NOMO-1 treated with dmso at 0.1 percent for 144 hours (cell line): ENCODE data around the gene DPYD.

Source experiments
- DNase-seq: peaks from one replicate; lab custom pipeline; 2025; ENCODE audit not compliant: unreplicated experiment; lab: John Stamatoyannopoulos, UW

Gene DPYD

DNA sequence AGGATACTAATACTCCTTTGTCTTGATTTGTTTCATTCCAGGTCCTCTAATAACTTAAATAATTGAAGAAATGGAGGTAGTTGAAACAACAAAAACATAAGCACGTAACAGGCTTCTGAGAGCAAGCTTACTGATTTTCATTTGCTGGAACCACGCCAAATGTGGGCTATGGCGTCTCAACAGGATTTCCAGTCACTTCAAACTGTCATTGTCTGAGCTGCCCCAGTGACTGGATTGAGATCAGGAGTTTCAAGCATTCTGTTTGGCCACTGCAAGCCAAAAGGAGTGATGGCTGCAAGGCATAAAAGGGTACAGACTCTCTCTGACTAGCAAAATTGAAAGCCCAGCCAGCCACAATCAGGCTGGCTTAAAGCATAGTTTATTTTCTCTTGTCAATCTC lies 289.9 kb downstream of the DPYD start:
- DNase-seq = no peak

DNA sequence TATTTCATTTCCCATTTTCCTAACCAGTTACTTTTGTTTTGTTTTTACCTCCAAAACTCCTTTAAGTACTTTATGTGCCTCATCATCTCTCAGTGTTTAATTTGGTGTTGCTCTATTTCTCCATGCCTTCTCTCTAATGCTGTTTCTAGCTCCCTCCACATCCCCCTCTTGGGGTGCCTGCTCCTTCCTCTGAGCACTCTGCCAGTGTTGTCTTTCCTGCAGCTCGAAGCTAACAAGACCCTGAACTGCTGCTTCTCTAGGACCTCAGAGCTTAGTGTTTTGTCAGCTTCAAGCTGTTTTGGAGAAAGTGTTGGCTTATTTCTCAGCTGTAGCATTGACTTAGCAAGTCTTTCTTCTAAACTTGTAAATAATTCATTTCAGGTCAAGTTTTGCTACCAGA lies 290.6 kb downstream of the DPYD start:
- DNase-seq = no peak

DNA sequence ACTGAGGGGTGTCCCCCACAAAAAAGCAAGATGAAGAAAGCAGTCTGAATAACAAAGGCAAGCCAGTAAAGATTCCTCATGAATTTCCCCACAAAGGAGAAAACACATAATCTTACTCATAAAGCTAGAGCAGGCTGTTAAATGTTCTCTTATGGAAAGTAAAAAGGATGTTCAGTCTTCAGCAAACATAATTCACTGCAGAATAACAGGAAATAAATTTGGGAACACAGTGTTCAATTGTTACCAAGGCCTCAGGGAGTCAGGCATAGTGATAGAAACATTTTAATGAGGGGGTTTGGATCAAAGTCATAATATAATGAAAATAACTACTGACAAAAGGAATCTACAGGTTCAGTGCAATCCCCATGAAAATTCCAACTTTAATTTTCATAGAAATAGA lies 297.6 kb downstream of the DPYD start:
- DNase-seq = no peak

- DNase-seq = no peak
Measured at GRCh38 chr1:97621955-97622354, 298.9 kb downstream of the DPYD start.

DNA sequence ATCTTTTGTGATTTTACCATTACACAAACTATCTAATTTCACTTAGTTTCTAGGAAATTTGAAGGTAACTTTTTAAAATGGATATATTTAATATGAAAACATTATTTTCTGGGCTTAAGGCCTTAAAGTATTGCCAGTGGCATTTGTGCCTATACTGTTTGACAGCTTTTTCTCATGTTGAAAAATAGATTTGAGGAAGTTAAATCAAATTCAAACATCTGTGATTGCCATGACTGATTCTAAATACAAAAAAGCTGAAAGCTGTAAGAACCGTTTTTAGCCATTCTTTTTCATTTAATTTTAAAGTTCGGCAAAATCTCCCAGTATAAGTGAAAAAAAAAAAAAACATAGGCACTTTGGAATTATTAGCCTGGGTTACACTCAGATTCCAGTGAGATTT lies 301.1 kb downstream of the DPYD start:
- no peak for DNase-seq

GRCh38 chr1:97610748-97611147 lies 310.1 kb downstream of the DPYD start:
- DNase-seq = no peak

- DNase-seq = no peak
Measured at GRCh38 chr1:97610102-97610501, 310.7 kb downstream of the DPYD start.

GRCh38 chr1:97608272-97608671 lies 312.6 kb downstream of the DPYD start:
- DNase-seq = no peak

- no peak for DNase-seq
Measured at GRCh38 chr1:97603776-97604175, 317.1 kb downstream of the DPYD start.

DNA sequence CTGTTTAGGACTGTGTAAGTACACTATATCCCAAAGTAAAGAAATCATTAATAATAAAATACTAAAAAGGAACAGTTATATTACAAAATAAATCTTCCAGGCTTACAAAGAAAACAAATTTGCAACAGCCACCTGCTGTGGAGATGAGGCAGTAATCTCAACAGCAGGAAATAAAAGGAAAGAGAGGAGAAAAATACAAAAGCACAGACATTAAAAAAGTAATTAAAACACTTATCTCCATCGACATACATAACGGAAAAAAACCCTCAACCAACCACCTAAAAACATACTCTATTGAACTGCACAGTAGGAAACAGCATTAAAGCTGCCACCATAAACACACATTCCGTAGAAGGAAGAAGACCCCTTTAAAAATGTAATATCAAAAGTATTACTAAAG lies 317.6 kb downstream of the DPYD start:
- no peak for DNase-seq

DNA sequence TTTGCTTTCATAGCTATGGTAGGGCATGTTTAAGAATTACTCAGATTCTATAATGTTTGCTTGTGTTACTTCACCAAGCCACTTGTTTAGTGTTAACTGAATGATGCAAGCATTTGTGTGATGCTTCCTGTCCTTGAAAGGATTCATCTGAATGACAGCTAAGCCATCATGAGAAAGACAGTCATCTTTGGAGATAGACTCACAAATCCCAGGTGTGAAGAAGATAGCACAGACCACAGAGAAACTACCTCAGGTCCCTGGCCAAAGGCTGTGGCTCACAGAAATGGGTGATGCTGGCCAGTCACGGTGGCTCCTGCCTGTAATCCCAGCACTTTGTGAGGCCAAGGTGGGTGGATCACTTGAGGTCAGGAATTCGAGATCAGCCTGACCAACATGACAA lies 321.4 kb downstream of the DPYD start:
- DNase-seq = no peak

DNA sequence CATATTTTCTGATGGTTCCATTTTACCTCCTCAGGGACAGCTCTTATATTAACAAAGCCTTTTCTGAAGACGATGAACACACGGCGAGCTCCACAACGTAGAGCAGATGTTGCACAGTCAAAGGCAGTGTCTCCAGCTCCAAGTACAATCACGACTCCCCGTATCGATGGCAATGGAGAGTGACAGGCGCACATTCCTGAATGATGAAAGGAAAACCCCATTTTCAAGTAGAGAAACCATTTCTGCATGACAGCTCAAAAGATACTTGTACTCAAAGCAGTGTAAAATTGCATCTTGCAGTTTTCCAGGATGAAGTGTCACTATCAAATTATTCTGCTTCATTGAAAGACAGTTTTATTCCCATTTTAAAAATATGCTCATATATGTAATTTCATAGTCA lies 327.6 kb downstream of the DPYD start:
- no peak for DNase-seq

DNA sequence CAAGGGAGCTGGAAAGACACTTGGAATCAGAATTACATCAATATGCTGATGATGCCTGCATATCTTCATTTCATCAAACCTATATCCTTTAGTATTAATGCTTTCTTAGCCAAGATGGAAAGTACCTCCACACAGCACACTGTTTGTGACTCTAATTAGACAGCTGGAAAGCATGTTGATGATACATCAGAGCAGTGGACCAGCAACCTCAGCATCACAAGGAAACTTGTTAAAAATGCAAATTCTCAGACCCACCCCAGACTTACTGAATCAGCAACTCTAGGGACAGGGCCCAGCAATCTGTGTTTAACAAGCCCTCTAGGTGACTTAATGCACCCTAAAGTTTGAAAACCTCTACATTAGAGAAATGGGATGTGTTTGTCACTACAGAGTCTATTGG lies 332.1 kb downstream of the DPYD start:
- no peak for DNase-seq

DNA sequence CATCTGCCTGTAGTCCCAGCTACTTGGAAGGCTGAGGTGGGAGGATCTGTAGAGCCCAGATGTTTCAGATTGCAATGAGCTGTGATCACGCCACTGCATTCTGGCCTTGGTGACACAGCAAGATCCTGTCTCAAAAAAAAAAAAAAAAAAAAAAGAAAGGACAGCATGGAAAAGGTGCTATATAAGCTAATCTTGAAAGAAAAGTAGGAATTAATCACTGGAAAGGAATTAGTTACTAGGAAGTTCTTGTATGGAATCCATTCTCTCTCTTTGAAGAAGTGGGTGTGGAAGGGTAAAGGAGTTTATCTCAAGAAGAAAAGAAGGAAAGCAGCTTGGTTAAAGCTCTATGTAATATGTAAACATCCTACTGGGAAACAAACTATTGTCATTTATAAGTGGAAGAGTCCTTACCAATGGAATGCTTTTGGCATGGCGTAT lies 339.2 kb downstream of the DPYD start:
- no peak for DNase-seq

GRCh38 chr1:97577613-97578012 lies 343.2 kb downstream of the DPYD start:
- no peak for DNase-seq

GRCh38 chr1:97573553-97573952 lies 347.3 kb downstream of the DPYD start:
- no peak for DNase-seq

GRCh38 chr1:97572561-97572960 lies 348.3 kb downstream of the DPYD start:
- DNase-seq = no peak

GRCh38 chr1:97571760-97572159 lies 349.1 kb downstream of the DPYD start:
- DNase-seq = no peak

GRCh38 chr1:97570691-97571090 lies 350.1 kb downstream of the DPYD start:
- DNase-seq = no peak

GRCh38 chr1:97567000-97567749 lies 353.7 kb downstream of the DPYD start:
- no peak for DNase-seq

DNA sequence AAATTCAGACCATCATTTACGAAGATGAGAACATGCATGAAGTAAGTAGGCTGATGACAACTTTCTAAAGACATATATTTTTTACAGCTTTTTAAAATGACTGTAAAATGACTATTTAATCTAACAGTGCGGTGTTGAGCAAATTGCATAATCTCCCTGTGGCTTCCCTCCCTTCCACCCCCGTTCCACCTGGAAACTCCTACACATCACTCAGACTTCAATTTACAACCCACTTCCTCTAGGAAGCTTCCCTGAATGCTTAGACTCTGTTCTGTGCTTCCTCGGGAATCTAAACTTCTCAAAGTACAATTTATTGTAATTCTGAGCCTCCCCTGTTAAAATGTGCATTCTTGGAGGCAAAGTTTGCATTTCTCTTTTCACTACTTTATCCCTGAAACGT lies 354.9 kb downstream of the DPYD start:
- DNase-seq = no peak

GRCh38 chr1:97563926-97564325 lies 356.9 kb downstream of the DPYD start:
- no peak for DNase-seq

DNA sequence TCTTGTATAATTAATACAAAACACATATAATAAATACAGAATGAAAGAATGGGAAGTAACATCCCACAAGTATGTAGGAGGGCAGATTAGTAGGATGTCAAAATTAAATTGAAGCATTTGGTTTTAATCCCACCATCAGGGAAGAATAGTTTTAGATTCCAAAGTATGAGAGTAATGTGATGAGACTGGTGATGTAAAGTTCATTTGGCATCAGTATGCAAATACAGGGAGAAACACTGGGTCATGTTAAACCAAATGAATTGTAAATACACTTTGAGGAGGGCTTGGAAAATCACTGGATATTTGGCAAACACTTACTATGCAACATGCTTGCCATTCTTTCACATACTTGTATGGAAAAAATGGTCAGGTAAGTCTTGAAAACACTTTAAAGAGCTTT lies 358.8 kb downstream of the DPYD start:
- no peak for DNase-seq
